Jurkat, Clone E6-1 (cell line): ENCODE measurements around the gene FKBP8.

Source experiments
- DNase-seq: peaks from one replicate; pipeline ENCODE4 v3.0.0-alpha.2; 2011; ENCODE audit warnings: low read depth, low spot score
- H3K4me3 ChIP-seq: 2 replicates; pipeline ENCODE4 v1.5.1; 2011; ENCODE audit warnings: mild to moderate bottlenecking, low read length, control low read depth, moderate library complexity

FKBP8 gene

GRCh38 chr19:18491995-18492953 lies 51.1 kb downstream of the FKBP8 start:
- no peak for DNase-seq
- H3K4me3 ChIP-seq, result no peak overlapping the region

GRCh38 chr19:18490728-18491127 lies 52.6 kb downstream of the FKBP8 start:
- DNase-seq, result no peak
- H3K4me3 ChIP-seq, result no peak overlapping the region

DNA sequence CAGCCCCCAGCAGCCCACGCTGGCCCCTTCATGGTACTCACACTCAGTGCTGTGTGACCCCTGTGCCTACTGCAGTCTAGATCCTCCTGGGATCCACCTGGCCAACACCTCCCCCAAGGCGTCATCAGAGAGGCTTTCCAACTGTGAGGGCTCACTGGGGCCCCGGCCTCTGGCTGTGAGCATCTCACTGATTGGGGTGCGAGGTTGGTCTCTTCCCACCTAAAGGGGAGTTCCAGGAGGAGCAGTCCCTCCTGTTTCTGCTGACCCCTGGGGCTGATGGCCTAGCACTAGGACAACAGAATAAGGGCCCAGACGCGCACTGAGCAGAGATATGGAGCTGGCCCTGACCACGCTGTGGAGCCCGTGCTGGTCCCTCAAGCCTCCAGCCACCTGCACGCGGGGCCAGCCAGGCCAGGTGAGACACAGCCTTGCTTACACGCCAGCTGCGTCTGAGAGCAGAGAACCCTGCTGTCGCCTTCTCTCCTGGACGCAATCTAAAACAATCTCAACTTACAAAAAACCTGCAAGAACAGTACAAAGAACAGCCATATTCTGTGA lies 53.7 kb downstream of the FKBP8 start:
- H3K4me3 ChIP-seq, result no peak overlapping the region
- no peak for DNase-seq

- DNase-seq, result no peak
- no peak overlapping the region for H3K4me3 ChIP-seq
Observed at GRCh38 chr19:18488838-18489626, 54.3 kb downstream of the FKBP8 start.

DNA sequence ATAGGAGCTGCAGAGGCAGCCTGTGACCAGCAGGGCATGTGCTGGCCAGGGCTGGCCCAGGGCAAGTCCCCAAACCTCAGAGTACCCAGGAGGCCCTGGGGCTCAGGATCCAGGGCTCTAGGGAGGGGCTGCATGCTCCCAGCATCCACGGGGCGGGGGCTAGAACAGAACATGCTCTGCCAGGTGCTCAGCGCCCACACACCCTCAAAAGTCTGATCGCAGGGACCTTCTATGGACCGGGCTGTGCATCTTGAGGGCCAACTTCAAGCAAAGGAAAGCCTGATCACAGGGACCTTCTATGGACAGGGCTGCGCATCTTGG lies 55.0 kb downstream of the FKBP8 start:
- no peak for DNase-seq
- no peak overlapping the region for H3K4me3 ChIP-seq

GRCh38 chr19:18487576-18488402 lies 55.6 kb downstream of the FKBP8 start:
- no peak for DNase-seq
- no peak overlapping the region for H3K4me3 ChIP-seq

DNA sequence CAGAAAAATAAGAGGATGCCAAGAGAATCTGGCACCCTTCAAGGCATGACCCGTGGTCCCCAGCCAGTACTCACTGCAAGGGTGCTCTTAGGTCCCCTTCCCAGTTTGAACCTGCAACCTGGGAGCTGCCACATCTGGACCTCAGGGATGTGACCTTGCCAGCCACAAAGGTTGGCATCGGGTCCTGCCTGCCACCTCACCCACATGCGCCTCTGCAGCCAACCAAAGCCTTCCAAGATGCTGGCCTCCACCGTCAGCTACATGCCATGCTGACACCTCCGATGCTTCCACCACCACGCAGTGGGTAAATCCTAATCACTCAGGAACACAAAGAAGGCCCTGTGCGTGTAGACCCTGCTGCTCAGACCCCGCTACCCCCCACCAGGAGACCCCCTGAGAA lies 56.6 kb downstream of the FKBP8 start:
- no peak overlapping the region for H3K4me3 ChIP-seq
- no peak for DNase-seq

- H3K4me3 ChIP-seq, result no peak overlapping the region
- no peak for DNase-seq
Observed at GRCh38 chr19:18484992-18485391, 58.4 kb downstream of the FKBP8 start.

- no peak for DNase-seq
- no peak overlapping the region for H3K4me3 ChIP-seq
Observed at GRCh38 chr19:18483119-18483890, 60.1 kb downstream of the FKBP8 start.
